IgD-negative memory B cell (primary cell): ENCODE results near the gene SLC45A1. TPM values are rescaled to one million over a fixed set of nuclear protein-coding genes. Genes with fewer than 3 reads are reported as not detected.

ENCODE experiments used
- H3K27ac Mint-ChIP-seq, 3 donors: one replicate each; pipeline ENCODE4 v1.8.0; 2020 to 2022; ENCODE audit warnings: mild to moderate bottlenecking in 3 of 3, mixed read lengths in 3 of 3, moderate library complexity in 1 of 3
- H3K27me3 Mint-ChIP-seq: one replicate; pipeline ENCODE4 v1.8.0; 2021; ENCODE audit warnings: mixed read lengths
- H3K36me3 Mint-ChIP-seq: one replicate; pipeline ENCODE4 v1.8.0; 2020; ENCODE audit warnings: mild to moderate bottlenecking, mixed read lengths
- H3K4me1 Mint-ChIP-seq, 3 donors: one replicate each; pipeline ENCODE4 v1.8.0; 2020 to 2022; ENCODE audit warnings: mixed read lengths in 3 of 3, mild to moderate bottlenecking in 1 of 3
- H3K4me3 Mint-ChIP-seq, 4 donors: one replicate each; pipeline ENCODE4 v1.8.0; 2020 to 2022; ENCODE audit warnings: mild to moderate bottlenecking in 4 of 4, mixed read lengths in 4 of 4, moderate library complexity in 3 of 4
- H3K9me3 Mint-ChIP-seq, 3 donors: one replicate each; pipeline ENCODE4 v1.8.0; 2020 to 2021; ENCODE audit warnings: mixed read lengths in 3 of 3, mild to moderate bottlenecking in 1 of 3
- polyA plus RNA-seq: library from polyadenylated mRNA; unstranded; fragments of 300-500 nt; fragmentation: Illumina TruSeq; gene quantifications from one replicate; pipeline ENCODE4 v1.2.3, GENCODE V29; 2021

The SLC45A1 gene
- polyA plus RNA-seq, 1 donor from 2014 or later, result 0.38 TPM

DNA sequence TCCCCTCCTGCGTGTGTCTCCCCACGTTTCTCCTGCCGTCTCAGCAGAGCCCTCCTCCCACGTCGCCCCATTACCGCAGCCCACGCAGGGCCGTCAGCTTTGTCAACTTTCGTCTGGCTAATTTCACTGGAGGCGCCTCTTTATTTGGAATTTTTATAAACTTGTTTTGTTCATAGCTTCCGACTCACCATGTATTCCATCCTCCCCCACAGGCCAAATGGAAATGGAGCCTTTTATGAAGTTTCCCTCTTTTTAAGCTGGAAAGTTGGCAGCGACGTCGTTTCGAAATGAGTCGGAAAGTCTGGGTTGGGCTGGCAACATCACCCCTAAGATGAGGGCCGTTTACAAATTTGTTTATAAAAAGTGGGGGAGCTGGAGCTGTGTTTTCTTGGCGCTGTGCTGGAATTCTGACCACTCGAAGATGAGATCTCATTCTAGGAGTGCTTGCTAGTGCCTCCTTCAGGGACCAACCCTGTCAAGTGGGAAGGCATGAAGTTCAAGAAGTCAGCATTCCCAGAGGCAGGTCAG is 23.7 kb upstream of the SLC45A1 start:
- Mint-ChIP-seq H3K36me3 (no peaks in the 10 kb centered on the region), H3K9me3 (no peaks in the 10 kb centered on the region), H3K27me3 (peaks cover 18% of the 10 kb centered on the region), H3K27ac (no peak overlapping the region), H3K4me3 (peak overlapping the region in 1 of 4 donors; percentile 27), H3K4me1 (peaks cover 0 to 3% (median 2%) of the 10 kb centered on the region in 3 donors)

DNA sequence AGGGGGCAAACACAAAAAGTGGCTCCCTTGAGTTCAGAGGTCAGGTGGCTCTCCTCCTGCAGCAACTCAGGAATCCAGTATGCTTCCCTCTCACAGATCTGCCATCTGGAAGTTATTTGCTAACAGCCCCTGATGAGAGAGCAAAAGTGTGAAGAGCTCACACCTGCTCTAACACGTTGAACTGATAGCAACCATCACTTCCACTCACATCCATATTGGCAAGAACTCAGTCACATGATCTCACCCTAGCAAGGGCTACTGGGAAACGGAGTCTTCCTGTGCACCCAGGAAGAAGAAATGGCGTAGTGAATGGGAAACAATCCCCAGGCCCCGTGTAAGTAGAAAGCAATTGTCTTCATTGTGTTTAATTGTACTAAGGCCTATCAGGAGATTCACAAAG is 20.7 kb upstream of the SLC45A1 start:
- Mint-ChIP-seq H3K9me3 (no peaks in the 10 kb centered on the region), H3K27me3 (peaks cover 15% of the 10 kb centered on the region), H3K27ac (no peak overlapping the region), H3K4me1 (peaks cover 0 to 4% (median 2%) of the 10 kb centered on the region in 3 donors), H3K36me3 (no peaks in the 10 kb centered on the region), H3K4me3 (no peak overlapping the region)

GRCh38 chr1:8299963-8300362 is 18.0 kb upstream of the SLC45A1 start:
- H3K27me3 Mint-ChIP-seq, result peaks cover 12% of the 10 kb centered on the region
- no peaks in the 10 kb centered on the region for H3K9me3 Mint-ChIP-seq
- no peaks in the 10 kb centered on the region for H3K36me3 Mint-ChIP-seq
- H3K4me3 Mint-ChIP-seq, result no peak overlapping the region
- H3K27ac Mint-ChIP-seq, result no peak overlapping the region
- H3K4me1 Mint-ChIP-seq, result peaks cover 0 to 5% (median 2%) of the 10 kb centered on the region in 3 donors

GRCh38 chr1:8302081-8302956 is 15.6 kb upstream of the SLC45A1 start:
- Mint-ChIP-seq H3K4me1 (peaks cover 0 to 5% (median 2%) of the 10 kb centered on the region in 3 donors), H3K4me3 (no peak overlapping the region), H3K36me3 (peaks cover 2% of the 10 kb centered on the region), H3K27ac (no peak overlapping the region), H3K9me3 (no peaks in the 10 kb centered on the region), H3K27me3 (peaks cover 7% of the 10 kb centered on the region)

DNA sequence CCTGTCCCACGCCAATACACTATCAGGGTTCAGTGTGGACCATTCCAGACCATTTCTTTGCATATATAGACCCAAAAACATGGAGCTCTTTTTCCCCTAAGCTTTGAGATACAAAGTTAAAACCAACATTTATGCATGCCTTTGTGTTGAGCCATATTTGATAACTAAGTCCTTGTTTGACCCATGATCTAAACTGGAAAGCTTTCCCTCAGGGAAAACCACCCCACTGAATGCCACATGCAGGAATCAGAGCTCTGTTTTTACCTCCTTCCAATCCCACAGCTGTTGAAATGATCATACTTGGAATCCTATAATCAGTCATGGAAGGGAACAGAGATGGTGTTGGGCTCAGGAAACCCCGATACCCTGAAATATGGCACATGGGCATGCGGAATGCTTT is 14.8 kb upstream of the SLC45A1 start:
- no peaks in the 10 kb centered on the region for H3K9me3 Mint-ChIP-seq
- peaks cover 0 to 5% (median 2%) of the 10 kb centered on the region in 3 donors for H3K4me1 Mint-ChIP-seq
- H3K27me3 Mint-ChIP-seq, result peaks cover 7% of the 10 kb centered on the region
- no peak overlapping the region for H3K4me3 Mint-ChIP-seq
- H3K36me3 Mint-ChIP-seq, result peaks cover 2% of the 10 kb centered on the region
- H3K27ac Mint-ChIP-seq, result no peak overlapping the region

DNA sequence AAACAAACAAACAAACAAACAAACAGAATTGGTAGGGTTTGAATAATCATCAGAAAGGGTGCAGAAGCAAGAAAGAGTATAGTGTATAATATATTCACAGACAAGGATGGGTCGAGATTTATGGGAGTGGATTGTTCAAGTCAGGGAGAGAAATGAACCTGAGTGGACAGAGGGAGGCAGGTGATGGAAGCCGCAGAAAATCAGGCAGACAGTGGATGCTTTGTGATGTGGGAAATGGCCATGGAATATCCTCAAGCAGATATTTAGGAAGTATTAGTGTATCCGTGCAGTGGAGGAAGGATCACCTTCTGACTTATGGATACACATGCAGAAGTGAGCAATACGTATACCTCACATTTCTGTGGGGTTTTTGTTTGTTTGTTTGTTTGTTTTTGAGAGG is 14.0 kb upstream of the SLC45A1 start:
- Mint-ChIP-seq H3K36me3 (peaks cover 2% of the 10 kb centered on the region), H3K4me3 (no peak overlapping the region), H3K4me1 (peaks cover 0 to 3% (median 0%) of the 10 kb centered on the region in 3 donors), H3K9me3 (no peaks in the 10 kb centered on the region), H3K27ac (no peak overlapping the region), H3K27me3 (no peaks in the 10 kb centered on the region)

DNA sequence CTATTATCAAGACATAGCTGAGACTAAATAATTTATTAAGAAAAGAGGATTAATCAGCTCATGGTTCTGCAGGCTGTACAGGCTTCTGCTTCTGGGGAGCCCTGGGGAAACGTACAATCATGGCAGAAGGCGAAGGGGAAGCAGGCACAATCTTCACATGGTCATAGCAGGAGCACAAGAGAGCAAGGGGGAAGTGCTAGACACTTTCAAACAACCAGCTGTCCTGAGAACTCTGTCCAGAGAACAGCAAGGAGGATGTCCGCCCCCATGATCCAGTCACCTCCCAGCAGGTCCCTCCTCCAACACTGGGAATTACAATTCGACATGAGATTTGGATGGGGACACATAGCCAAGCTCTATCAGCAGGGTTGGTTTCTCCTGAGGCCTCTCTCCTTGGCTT is 10.3 kb upstream of the SLC45A1 start:
- H3K36me3 Mint-ChIP-seq, result peaks cover 2% of the 10 kb centered on the region
- no peaks in the 10 kb centered on the region for H3K4me1 Mint-ChIP-seq
- H3K4me3 Mint-ChIP-seq, result no peak overlapping the region
- no peak overlapping the region for H3K27ac Mint-ChIP-seq
- no peaks in the 10 kb centered on the region for H3K27me3 Mint-ChIP-seq
- H3K9me3 Mint-ChIP-seq, result peaks cover 0 to 5% (median 1%) of the 10 kb centered on the region in 3 donors

- H3K9me3 Mint-ChIP-seq, result peaks cover 0 to 5% (median 1%) of the 10 kb centered on the region in 3 donors
- no peak overlapping the region for H3K4me3 Mint-ChIP-seq
- peaks cover 23% of the 10 kb centered on the region for H3K27me3 Mint-ChIP-seq
- peaks cover 0 to 3% (median 2%) of the 10 kb centered on the region in 3 donors for H3K4me1 Mint-ChIP-seq
- no peaks in the 10 kb centered on the region for H3K36me3 Mint-ChIP-seq
- no peak overlapping the region for H3K27ac Mint-ChIP-seq
Measured at GRCh38 chr1:8311068-8311718, 6.7 kb upstream of the SLC45A1 start.

DNA sequence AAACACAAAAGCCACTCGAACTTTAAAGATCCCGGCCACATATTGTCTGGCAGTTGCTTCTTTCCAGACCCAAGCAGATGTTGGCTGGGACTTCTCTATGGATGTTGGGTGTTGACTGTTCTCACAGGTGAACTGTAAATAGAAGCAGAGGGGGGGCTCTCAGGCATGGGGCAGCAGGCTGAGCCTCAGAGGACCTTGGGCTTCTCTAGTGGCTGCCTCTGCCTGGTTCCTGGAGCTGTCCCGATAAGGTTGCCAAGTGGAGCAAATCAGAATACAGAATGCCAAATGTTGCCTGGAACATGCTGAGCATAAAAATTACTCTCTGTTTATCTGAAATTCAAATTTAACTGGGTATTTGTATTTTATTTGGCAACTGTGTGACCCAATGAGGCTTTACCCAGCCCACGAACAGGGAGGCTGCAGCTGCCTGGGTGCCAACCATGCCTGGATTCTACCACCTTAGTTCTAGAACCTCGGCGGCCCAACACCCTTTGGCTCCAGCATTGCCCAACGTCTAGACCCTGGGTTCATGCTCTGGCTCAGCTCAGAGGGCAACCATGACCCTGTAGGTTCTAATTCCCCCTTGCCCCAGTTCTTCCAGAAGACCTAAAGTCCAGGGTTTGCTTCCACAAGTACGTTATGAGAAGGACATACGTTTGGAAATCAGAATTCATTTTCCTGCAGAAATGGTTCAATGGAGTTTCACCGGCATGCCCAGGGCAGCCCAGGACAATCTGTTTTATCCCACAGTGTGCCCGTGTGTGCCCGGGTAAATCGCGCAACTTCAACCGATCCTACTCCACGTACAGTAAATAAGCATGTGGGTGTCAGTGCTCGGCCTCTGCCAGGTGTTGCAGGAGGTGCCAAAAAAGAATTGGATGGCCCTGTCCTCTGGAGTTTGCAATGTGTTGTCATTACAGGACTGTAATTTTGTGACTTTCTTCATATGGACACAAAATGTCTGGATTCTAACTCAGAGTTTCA is 5.4 kb upstream of the SLC45A1 start:
- peaks cover 28% of the 10 kb centered on the region for H3K27me3 Mint-ChIP-seq

GRCh38 chr1:8313231-8313630 is 4.7 kb upstream of the SLC45A1 start:
- peaks cover 0 to 5% (median 1%) of the 10 kb centered on the region in 3 donors for H3K9me3 Mint-ChIP-seq
- peaks cover 28% of the 10 kb centered on the region for H3K27me3 Mint-ChIP-seq
- H3K4me1 Mint-ChIP-seq, result peaks cover 0 to 5% (median 4%) of the 10 kb centered on the region in 3 donors
- no peak overlapping the region for H3K4me3 Mint-ChIP-seq
- H3K36me3 Mint-ChIP-seq, result no peaks in the 10 kb centered on the region
- no peak overlapping the region for H3K27ac Mint-ChIP-seq

More for the DNA sequence above, 5.4 kb upstream of the SLC45A1 start:
- no peaks in the 10 kb centered on the region for H3K36me3 Mint-ChIP-seq
- no peak overlapping the region for H3K4me3 Mint-ChIP-seq
- H3K4me1 Mint-ChIP-seq, result peaks cover 0 to 4% (median 3%) of the 10 kb centered on the region in 3 donors
- H3K27ac Mint-ChIP-seq, result no peak overlapping the region
- H3K9me3 Mint-ChIP-seq, result peaks cover 0 to 5% (median 1%) of the 10 kb centered on the region in 3 donors

GRCh38 chr1:8314346-8315280 is 3.3 kb upstream of the SLC45A1 start:
- Mint-ChIP-seq H3K4me3 (no peak overlapping the region), H3K27ac (peak overlapping the region in 1 of 3 donors; percentile 59), H3K36me3 (no peaks in the 10 kb centered on the region), H3K27me3 (peaks cover 36% of the 10 kb centered on the region), H3K4me1 (peaks cover 6 to 14% (median 12%) of the 10 kb centered on the region in 3 donors), H3K9me3 (peaks cover 0 to 5% (median 1%) of the 10 kb centered on the region in 3 donors)

DNA sequence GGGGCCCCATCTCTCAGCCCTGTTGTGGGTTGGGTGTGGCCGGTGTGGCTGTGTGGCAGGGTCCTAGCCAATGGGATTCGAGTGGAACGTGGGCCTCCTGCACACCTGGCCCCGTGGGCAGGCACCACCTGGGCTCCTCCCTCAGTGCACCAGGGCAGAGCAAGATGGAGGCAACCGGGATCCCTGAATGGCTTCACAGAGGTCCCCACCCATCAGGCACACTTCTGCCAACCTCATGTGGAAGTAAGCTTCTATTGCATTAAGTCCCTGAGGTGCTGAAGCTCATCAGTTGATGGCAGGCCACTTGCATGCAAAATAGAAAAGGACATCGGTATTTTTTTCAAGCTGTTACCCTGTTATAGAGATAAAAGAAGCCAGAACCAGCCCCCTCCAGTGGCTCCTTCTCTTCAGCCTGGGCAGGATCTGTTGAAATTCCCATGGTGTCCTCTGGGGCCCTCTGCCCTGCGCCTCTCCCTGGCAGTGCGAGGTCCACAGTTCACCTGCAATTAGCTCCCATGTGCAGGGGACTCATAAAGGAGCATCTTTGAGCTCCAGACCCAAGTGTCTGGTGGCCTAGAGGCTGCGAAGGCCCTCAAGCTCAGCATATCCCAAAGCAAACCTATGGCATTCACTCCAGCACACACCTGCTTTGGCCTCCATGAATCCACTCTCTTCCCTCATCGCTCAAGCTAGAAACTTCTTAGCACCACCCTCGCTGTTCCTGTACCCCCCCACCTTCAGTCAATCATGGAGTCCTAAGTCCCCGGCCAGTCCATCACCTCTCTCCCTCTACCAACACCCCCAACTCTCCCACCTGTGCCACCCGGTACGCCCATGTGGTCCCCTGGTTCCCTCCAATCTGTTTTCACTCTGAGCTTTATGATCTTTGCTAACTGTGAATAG is 2.1 kb upstream of the SLC45A1 start:
- Mint-ChIP-seq H3K9me3 (peaks cover 0 to 5% (median 0%) of the 10 kb centered on the region in 3 donors), H3K36me3 (no peaks in the 10 kb centered on the region), H3K4me3 (peak overlapping the region in 1 of 4 donors; percentile 60), H3K27me3 (peaks cover 36% of the 10 kb centered on the region), H3K27ac (no peak overlapping the region), H3K4me1 (peaks cover 6 to 14% (median 12%) of the 10 kb centered on the region in 3 donors)

GRCh38 chr1:8318436-8318835 is 522 bp downstream of the SLC45A1 start:
- Mint-ChIP-seq H3K4me3 (peak overlapping the region; percentile 76 to 94 (median 82)), H3K27me3 (peaks cover 36% of the 10 kb centered on the region), H3K4me1 (peaks cover 6 to 14% (median 12%) of the 10 kb centered on the region in 3 donors), H3K27ac (no peak overlapping the region), H3K36me3 (no peaks in the 10 kb centered on the region), H3K9me3 (no peaks in the 10 kb centered on the region)
